Osteoblast (primary cell): ENCODE measurements around the gene OPCML. TPM values are rescaled to one million over a fixed set of nuclear protein-coding genes. Genes with fewer than 3 reads are reported as not detected.

Source experiments
- DNase-seq: peaks from one replicate; pipeline ENCODE4 v3.0.0; 2011; ENCODE audit warnings: low spot score, mixed read lengths; ENCODE audit not compliant: insufficient read length; ENCODE audit errors: missing footprints
- H2AFZ ChIP-seq: 2 replicates; pipeline ENCODE4 v1.6.0; 2011; ENCODE audit warnings: mild to moderate bottlenecking, low read length
- H3K27ac ChIP-seq: 2 replicates; pipeline ENCODE4 v1.5.1; 2011; ENCODE audit warnings: mild to moderate bottlenecking, low read depth, low read length, moderate library complexity
- H3K27me3 ChIP-seq: 2 replicates; pipeline ENCODE4 v1.6.0; 2012; ENCODE audit warnings: mild to moderate bottlenecking, control low read depth, inconsistent platforms, low read length, moderate library complexity; ENCODE audit not compliant: insufficient read depth
- H3K36me3 ChIP-seq: 2 replicates; pipeline ENCODE4 v1.5.1; 2011; ENCODE audit warnings: mild to moderate bottlenecking, low read length, control low read depth, moderate library complexity; ENCODE audit not compliant: insufficient read depth
- H3K4me1 ChIP-seq: 2 replicates; pipeline ENCODE4 v1.5.1; 2011; ENCODE audit warnings: mild to moderate bottlenecking, low read length, control low read depth, moderate library complexity; ENCODE audit not compliant: insufficient read depth
- H3K4me2 ChIP-seq: 2 replicates; pipeline ENCODE4 v1.6.0; 2011; ENCODE audit warnings: mild to moderate bottlenecking, low read length; ENCODE audit not compliant: insufficient read depth
- H3K4me3 ChIP-seq: fragments of 200-600 bp; sonication (generic); 3 replicates; pipeline ENCODE4 v1.5.1; 2012; ENCODE audit warnings: mild to moderate bottlenecking, low read length, inconsistent platforms; ENCODE audit not compliant: insufficient read depth
- H3K79me2 ChIP-seq: 2 replicates; pipeline ENCODE4 v1.6.0; 2012; ENCODE audit warnings: mild to moderate bottlenecking, low read length, control low read depth, inconsistent platforms; ENCODE audit not compliant: insufficient read depth
- H3K9me3 ChIP-seq: 2 replicates; pipeline ENCODE4 v1.5.1; 2011; ENCODE audit warnings: low read depth, low read length, control low read depth
- H4K20me1 ChIP-seq: 2 replicates; pipeline ENCODE4 v1.6.0; 2012; ENCODE audit warnings: mild to moderate bottlenecking, low read length, control low read depth; ENCODE audit not compliant: insufficient read depth
- CTCF ChIP-seq: IDR thresholded peaks from 2 replicates; pipeline ENCODE4 v1.5.1; 2011; ENCODE audit warnings: mild to moderate bottlenecking, low read depth, low read length, moderate library complexity; ENCODE audit errors: extremely low read depth
- total RNA-seq: library from RNA; depleted of rRNA; stranded (reverse); fragments of >200 nt; gene quantifications from 2 replicates; pipeline ENCODE4 v1.2.3, GENCODE V29; 2012

OPCML gene
- total RNA-seq, 1 donor: 0.36 TPM

- Histone ChIP-seq H3K27ac (no peak overlapping the region), H3K4me3 (no peak overlapping the region), H3K36me3 (no peaks in the 10 kb centered on the region), H3K4me2 (no peak overlapping the region), H3K4me1 (no peaks in the 10 kb centered on the region), H4K20me1 (no peaks in the 10 kb centered on the region), H3K27me3 (no peaks in the 10 kb centered on the region), H2AFZ (no peak overlapping the region), H3K9me3 (no peaks in the 10 kb centered on the region), H3K79me2 (no peaks in the 10 kb centered on the region)
- TF ChIP-seq CTCF: no peak
- no peak for DNase-seq
Measured at GRCh38 chr11:132493801-132494200, 1038.5 kb downstream of the OPCML start.

GRCh38 chr11:132490978-132491377 lies 1041.3 kb downstream of the OPCML start:
- no peak for TF ChIP-seq CTCF
- peaks cover 1% of the 10 kb centered on the region for H3K9me3 ChIP-seq
- no peak for DNase-seq
- no peaks in the 10 kb centered on the region for H3K36me3 ChIP-seq
- no peaks in the 10 kb centered on the region for H3K79me2 ChIP-seq
- H3K4me1 ChIP-seq: no peaks in the 10 kb centered on the region
- H3K4me3 ChIP-seq: no peak overlapping the region
- H2AFZ ChIP-seq: peak overlapping the region; percentile 29
- peak overlapping the region; percentile 17 for H3K27ac ChIP-seq
- H4K20me1 ChIP-seq: no peaks in the 10 kb centered on the region
- H3K4me2 ChIP-seq: no peak overlapping the region
- no peaks in the 10 kb centered on the region for H3K27me3 ChIP-seq

GRCh38 chr11:132486060-132486459 lies 1046.2 kb downstream of the OPCML start:
- Histone ChIP-seq H3K4me3 (no peak overlapping the region), H2AFZ (no peak overlapping the region), H4K20me1 (no peaks in the 10 kb centered on the region), H3K27ac (no peak overlapping the region), H3K4me1 (no peaks in the 10 kb centered on the region), H3K36me3 (no peaks in the 10 kb centered on the region), H3K79me2 (no peaks in the 10 kb centered on the region), H3K27me3 (no peaks in the 10 kb centered on the region), H3K9me3 (peaks cover 6% of the 10 kb centered on the region), H3K4me2 (no peak overlapping the region)
- TF ChIP-seq CTCF: no peak
- no peak for DNase-seq

GRCh38 chr11:132475026-132475425 lies 1057.3 kb downstream of the OPCML start:
- Histone ChIP-seq H3K27me3 (no peaks in the 10 kb centered on the region), H2AFZ (no peak overlapping the region), H3K79me2 (no peaks in the 10 kb centered on the region), H3K36me3 (no peaks in the 10 kb centered on the region), H4K20me1 (no peaks in the 10 kb centered on the region), H3K9me3 (no peaks in the 10 kb centered on the region), H3K4me1 (peaks cover 14% of the 10 kb centered on the region), H3K27ac (no peak overlapping the region), H3K4me2 (no peak overlapping the region), H3K4me3 (no peak overlapping the region)
- DNase-seq: no peak
- TF ChIP-seq CTCF: no peak
